OCI-LY7 (cell line): ENCODE data around the gene PDK2.

Experiments used
- CTCF ChIP-seq: fragments of 200-600 bp; sonication (generic); conservative IDR thresholded peaks from 2 replicates; pipeline ENCODE4 v1.5.1; 2014; ENCODE audit warnings: mild to moderate bottlenecking, antibody characterized with exemption, low read length, moderate library complexity, mixed read lengths
- EZH2phosphoT487 ChIP-seq: fragments of 200-600 bp; sonication (generic); IDR thresholded peaks from 2 replicates; pipeline ENCODE4 v1.6.1; 2018; ENCODE audit warnings: low read depth, borderline replicate concordance, mild to moderate bottlenecking, mixed run types, antibody characterized with exemption, low read length, moderate library complexity, mixed read lengths

DNA sequence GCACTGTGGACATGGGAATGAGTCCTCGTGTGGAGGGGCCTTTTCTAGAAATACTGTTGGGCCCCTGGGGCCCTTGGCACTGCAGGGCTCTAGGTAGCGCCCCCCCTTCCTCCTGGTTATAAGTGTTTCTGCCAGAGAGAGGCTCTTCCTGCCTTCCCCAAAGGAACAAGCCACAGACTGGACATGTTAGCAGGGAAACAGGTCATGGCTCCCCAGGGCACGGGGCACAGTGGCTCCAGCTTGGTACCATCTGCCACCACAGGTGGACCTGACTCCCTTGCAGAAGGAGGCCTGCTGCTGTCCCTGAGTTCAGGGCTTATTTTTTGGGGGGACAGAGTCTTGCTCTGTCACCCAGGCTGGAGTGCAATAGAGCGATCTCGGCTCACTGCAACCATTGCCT is 8.8 kb downstream of the PDK2 start:
- TF ChIP-seq CTCF (no peak), EZH2phosphoT487 (no peak)
